Ovary (tissue), 3 donors: ENCODE data around the gene SLC51B.

Experiments used
- EP300 ChIP-seq: sonication (generic); formaldehyde crosslinking; IDR thresholded peaks from one replicate; pipeline ENCODE4 v1.6.1; 2017; ENCODE audit warnings: antibody characterized with exemption
- POLR2A ChIP-seq: fragments of 450-650 bp; IDR thresholded peaks from one replicate; pipeline ENCODE4 v1.6.1; 2017; ENCODE audit warnings: antibody characterized with exemption, mild to moderate bottlenecking, moderate library complexity
- TF ChIP-seq, protein P1 (sequence below), 3 donors: fragments of 450-650 bp in 2 of 3; fragments of 200-600 bp in 1 of 3; IDR thresholded peaks; one replicate each; pipeline versions ENCODE4 v1.5.1 to v1.8.0; 2016 to 2022; ENCODE audit warnings: antibody characterized with exemption in 3 of 3, mild to moderate bottlenecking in 1 of 3
- donor health status: DM: no; HTN: no; CAD: no.

DNA sequence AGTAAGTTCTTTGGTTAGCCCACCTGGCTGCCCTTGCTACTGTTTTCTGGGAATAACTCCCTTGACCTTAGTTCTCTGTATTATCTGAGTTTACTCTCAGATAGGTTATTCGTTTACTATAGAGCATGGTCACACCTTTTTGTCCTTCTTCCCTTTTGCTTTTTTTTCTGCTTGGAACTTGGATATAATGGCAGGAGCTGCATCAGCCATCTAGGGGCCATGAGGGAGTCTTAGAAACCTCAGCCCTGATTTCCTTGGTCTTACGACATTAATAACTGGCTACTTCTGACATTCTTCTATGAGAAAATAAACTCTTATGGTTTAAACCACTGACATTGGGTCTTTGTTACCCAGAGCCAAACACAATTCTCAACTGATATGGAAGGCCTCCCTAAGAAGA is 3.4 kb upstream of the SLC51B start:
- no peak for TF ChIP-seq POLR2A
- TF ChIP-seq, protein P1, sequence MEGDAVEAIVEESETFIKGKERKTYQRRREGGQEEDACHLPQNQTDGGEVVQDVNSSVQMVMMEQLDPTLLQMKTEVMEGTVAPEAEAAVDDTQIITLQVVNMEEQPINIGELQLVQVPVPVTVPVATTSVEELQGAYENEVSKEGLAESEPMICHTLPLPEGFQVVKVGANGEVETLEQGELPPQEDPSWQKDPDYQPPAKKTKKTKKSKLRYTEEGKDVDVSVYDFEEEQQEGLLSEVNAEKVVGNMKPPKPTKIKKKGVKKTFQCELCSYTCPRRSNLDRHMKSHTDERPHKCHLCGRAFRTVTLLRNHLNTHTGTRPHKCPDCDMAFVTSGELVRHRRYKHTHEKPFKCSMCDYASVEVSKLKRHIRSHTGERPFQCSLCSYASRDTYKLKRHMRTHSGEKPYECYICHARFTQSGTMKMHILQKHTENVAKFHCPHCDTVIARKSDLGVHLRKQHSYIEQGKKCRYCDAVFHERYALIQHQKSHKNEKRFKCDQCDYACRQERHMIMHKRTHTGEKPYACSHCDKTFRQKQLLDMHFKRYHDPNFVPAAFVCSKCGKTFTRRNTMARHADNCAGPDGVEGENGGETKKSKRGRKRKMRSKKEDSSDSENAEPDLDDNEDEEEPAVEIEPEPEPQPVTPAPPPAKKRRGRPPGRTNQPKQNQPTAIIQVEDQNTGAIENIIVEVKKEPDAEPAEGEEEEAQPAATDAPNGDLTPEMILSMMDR (IDR thresholded peaks at IDR 0.05), result no peak
- TF ChIP-seq EP300, result no peak
